PC-9 (cell line): Measurements from ENCODE around the gene CCDC85B. TPM values are rescaled to one million over a fixed set of nuclear protein-coding genes. Genes with fewer than 3 reads are reported as not detected.
A peak's percentile ranks its signal among the peaks of the same experiment; 100 is the strongest.

Experiments used
- BruUV-seq: library from RNA; stranded (reverse); fragments of 400-500 nt; replicated peaks from 2 replicates; lab custom pipeline; 2021; lab: Mats Ljungman, UMichigan
- CTCF ChIA-PET: fragments of 300-600 bp; sonication (Branson Sonifier 250); formaldehyde crosslinking; loops from one replicate; lab custom pipeline; 2022; ENCODE audit warnings: antibody characterized with exemption; lab: Charles Lee
- POLR2A ChIA-PET: fragments of 300-600 bp; sonication (Branson Sonifier 250); formaldehyde crosslinking; loops from one replicate; lab custom pipeline; 2022; ENCODE audit warnings: antibody characterized with exemption; ENCODE audit not compliant: unreplicated experiment; lab: Charles Lee
- DNase-seq, 2 experiments: peaks; one replicate each; pipeline versions ENCODE4 v3.0.0 to v3.0.0-alpha.2; 2015 to 2022; ENCODE audit warnings: mixed read lengths in 1 of 2
- H2AFZ ChIP-seq: fragments of 200-600 bp; sonication (generic); 2 replicates; pipeline ENCODE4 v1.8.1; 2017; ENCODE audit warnings: antibody characterized with exemption
- H3F3A ChIP-seq: fragments of 200-600 bp; sonication (generic); 2 replicates; pipeline ENCODE4 v1.8.1; 2017; ENCODE audit warnings: antibody characterized with exemption, mild to moderate bottlenecking, low read depth; ENCODE audit not compliant: insufficient read depth
- H3K27ac ChIP-seq: fragments of 200-600 bp; sonication (generic); 2 replicates; pipeline ENCODE4 v1.6.1; 2016; ENCODE audit warnings: mixed run types
- H3K27me3 ChIP-seq: fragments of 200-600 bp; sonication (generic); 2 replicates; pipeline ENCODE4 v1.6.1; 2016; ENCODE audit warnings: low read depth, mixed run types; ENCODE audit not compliant: insufficient read depth
- H3K36me3 ChIP-seq: fragments of 200-600 bp; sonication (generic); 2 replicates; pipeline ENCODE4 v1.6.1; 2016; ENCODE audit warnings: low read depth, mixed run types
- H3K4me1 ChIP-seq: fragments of 200-600 bp; sonication (generic); replicated peaks from 2 replicates; pipeline ENCODE4 v1.6.1; 2016; ENCODE audit warnings: mixed run types; ENCODE audit not compliant: insufficient read depth
- H3K4me2 ChIP-seq: fragments of 200-600 bp; sonication (generic); 2 replicates; pipeline ENCODE4 v1.6.1; 2017; ENCODE audit warnings: mixed run types
- H3K4me3 ChIP-seq: fragments of 200-600 bp; sonication (generic); 2 replicates; pipeline ENCODE4 v1.6.1; 2016; ENCODE audit warnings: mixed run types
- H3K79me2 ChIP-seq: fragments of 200-600 bp; sonication (generic); 2 replicates; pipeline ENCODE4 v1.6.1; 2017; ENCODE audit warnings: low read depth, mixed run types
- H3K9me2 ChIP-seq: fragments of 200-600 bp; sonication (generic); 2 replicates; pipeline ENCODE4 v1.8.1; 2017; ENCODE audit warnings: mild to moderate bottlenecking; ENCODE audit not compliant: insufficient read depth
- H3K9me3 ChIP-seq: fragments of 200-600 bp; sonication (generic); 2 replicates; pipeline ENCODE4 v1.8.1; 2016; ENCODE audit warnings: low read depth; ENCODE audit not compliant: insufficient read depth
- H4K20me1 ChIP-seq: fragments of 200-600 bp; sonication (generic); 2 replicates; pipeline ENCODE4 v1.8.1; 2017; ENCODE audit not compliant: insufficient read depth
- EZH2 ChIP-seq: fragments of 200-600 bp; sonication (generic); IDR thresholded peaks from 2 replicates; pipeline ENCODE4 v1.8.0; 2017; ENCODE audit warnings: antibody characterized with exemption, low read depth
- intact Hi-C: fragments of 100-400 bp; cut with micrococcal nuclease; formaldehyde crosslinking; loops from one replicate; pipeline ENCODE4 v1.10.0; 2022; ENCODE audit not compliant: unreplicated experiment
- total RNA-seq: library from RNA; stranded (reverse); gene quantifications from 2 replicates; pipeline ENCODE4 v1.2.3, GENCODE V29; 2021
- TF ChIP-seq, protein P1 (sequence below): fragments of 200-600 bp; sonication (generic); conservative IDR thresholded peaks from 2 replicates; pipeline ENCODE4 v1.6.1; 2017; ENCODE audit warnings: mixed run types, antibody characterized with exemption, mild to moderate bottlenecking, moderate library complexity

The CCDC85B gene
- total RNA-seq, 1 experiment from 2014 or later: 45.0 TPM

DNA sequence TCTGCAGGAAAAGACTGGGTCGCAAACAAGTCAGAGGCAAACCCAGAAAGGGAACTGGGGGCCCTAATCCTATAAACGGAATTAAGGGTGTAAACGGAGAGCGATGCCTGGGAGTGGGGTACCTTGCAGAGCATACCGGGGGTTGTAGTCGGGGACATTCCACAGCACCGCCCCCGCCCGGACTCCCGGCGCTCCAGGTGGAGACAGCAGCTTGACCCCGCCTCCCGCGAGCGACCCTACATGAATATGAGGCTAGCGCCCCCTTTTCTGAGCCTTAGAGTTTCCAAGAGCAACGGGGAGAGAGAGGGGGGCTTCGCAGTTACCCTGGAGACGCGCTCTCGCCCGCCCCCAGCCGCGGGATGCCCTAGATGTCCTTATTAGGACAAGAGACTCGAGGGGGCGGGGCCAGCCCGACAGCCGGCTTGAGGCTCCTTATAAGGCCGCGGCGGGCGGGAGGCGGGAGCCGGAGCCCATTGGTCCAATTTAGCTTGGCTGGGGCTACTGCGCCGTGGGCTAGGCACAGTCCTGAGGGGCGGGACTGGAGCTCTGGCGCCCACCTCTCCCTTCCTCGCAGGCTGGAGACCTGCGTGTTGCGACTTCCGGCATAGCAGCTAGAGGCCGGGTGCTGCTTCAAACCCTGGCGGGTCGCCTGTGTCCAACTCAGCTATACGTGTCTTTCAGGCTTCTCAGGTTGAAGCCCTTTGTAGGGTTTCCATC, 31.2 kb upstream of the CCDC85B start:
- intact Hi-C loops: loop anchor here (1.0 to 2.0 kb wide), 4 partner anchors 29 to 244 kb away; partner anchors contain the start of genes FIBP, MAP3K11, OVOL1 and PCNX3
- peaks cover 61% of the 10 kb centered on the region for H3K79me2 ChIP-seq

DNA sequence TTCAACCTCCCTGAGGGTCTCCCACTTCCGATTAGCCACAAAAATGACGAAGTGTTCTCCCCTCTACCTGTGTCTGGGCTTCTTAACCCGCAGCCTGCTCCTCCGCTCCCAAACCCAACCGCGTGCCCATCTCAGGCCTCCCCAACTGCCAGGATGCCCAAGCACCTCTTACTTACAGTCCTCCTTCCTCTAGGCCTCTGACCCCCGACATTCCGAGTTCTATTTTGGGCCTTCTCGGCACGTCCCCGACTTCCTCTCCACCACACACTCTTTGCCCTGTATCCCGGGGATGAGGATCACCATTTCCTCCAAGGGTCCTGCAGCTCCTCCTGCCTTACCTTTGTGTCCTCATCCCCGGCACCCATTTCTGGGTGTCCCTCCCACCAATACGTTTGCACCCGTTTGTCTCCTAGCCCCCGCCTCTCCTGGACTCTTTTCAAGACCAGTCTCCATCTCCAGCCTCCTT, 30.6 kb upstream of the CCDC85B start:
- intact Hi-C loops: loop anchor here (1.0 to 2.0 kb wide), 4 partner anchors 28 to 245 kb away; partner anchors contain the start of genes FIBP, MAP3K11, OVOL1 and PCNX3
- Histone ChIP-seq H3K27ac (peak overlapping the region; percentile 79), H3K79me2 (peaks cover 55% of the 10 kb centered on the region), H3K9me3 (no peaks in the 10 kb centered on the region), H3K9me2 (no peaks in the 10 kb centered on the region), H2AFZ (peak overlapping the region; percentile 92), H3K4me3 (peak overlapping the region; percentile 96), H3F3A (peaks cover 45% of the 10 kb centered on the region), H4K20me1 (peaks cover 26% of the 10 kb centered on the region), H3K4me1 (peaks cover 21% of the 10 kb centered on the region), H3K27me3 (no peaks in the 10 kb centered on the region), H3K4me2 (peak overlapping the region; percentile 88), H3K36me3 (peaks cover 35% of the 10 kb centered on the region)
- ChIA-PET CTCF (interaction anchor here (0.7 to 2.4 kb wide), 7 partner anchors 25 to 163 kb away, joined by 3 to 24 read pairs (median 5); partner anchors contain the start of genes BANF1, CCDC85B and FIBP), POLR2A (interaction anchor here (0.5 to 1.9 kb wide), 21 partner anchors 25 to 1926 kb away, joined by 3 to 29 read pairs (median 4); partner anchors contain the start of genes CCDC85B, FIBP, KAT5 and PCNX3)
- TF ChIP-seq, protein P1, sequence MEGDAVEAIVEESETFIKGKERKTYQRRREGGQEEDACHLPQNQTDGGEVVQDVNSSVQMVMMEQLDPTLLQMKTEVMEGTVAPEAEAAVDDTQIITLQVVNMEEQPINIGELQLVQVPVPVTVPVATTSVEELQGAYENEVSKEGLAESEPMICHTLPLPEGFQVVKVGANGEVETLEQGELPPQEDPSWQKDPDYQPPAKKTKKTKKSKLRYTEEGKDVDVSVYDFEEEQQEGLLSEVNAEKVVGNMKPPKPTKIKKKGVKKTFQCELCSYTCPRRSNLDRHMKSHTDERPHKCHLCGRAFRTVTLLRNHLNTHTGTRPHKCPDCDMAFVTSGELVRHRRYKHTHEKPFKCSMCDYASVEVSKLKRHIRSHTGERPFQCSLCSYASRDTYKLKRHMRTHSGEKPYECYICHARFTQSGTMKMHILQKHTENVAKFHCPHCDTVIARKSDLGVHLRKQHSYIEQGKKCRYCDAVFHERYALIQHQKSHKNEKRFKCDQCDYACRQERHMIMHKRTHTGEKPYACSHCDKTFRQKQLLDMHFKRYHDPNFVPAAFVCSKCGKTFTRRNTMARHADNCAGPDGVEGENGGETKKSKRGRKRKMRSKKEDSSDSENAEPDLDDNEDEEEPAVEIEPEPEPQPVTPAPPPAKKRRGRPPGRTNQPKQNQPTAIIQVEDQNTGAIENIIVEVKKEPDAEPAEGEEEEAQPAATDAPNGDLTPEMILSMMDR: no peak
- no peak for TF ChIP-seq EZH2
- DNase-seq: no peak
- BruUV-seq: TSS peak; percentile 62

More for the DNA sequence above, 31.2 kb upstream of the CCDC85B start:
- Histone ChIP-seq H3K27me3 (no peaks in the 10 kb centered on the region), H3K36me3 (peaks cover 36% of the 10 kb centered on the region), H3K9me2 (no peaks in the 10 kb centered on the region), H3K4me3 (peak overlapping the region; percentile 96), H4K20me1 (peaks cover 32% of the 10 kb centered on the region), H3F3A (peaks cover 51% of the 10 kb centered on the region), H3K4me1 (peaks cover 21% of the 10 kb centered on the region), H3K4me2 (peak overlapping the region; percentile 88), H2AFZ (peak overlapping the region; percentile 92), H3K27ac (peak overlapping the region; percentile 79), H3K9me3 (no peaks in the 10 kb centered on the region)
- DNase-seq: peak; percentile 96 to 99
- ChIA-PET POLR2A (interaction anchor here (0.5 to 1.9 kb wide), 20 partner anchors 26 to 1925 kb away, joined by 3 to 29 read pairs (median 4); partner anchors contain the start of genes CCDC85B, FIBP, KAT5 and PCNX3), CTCF (interaction anchor here (0.9 to 2.4 kb wide), 6 partner anchors 26 to 163 kb away, joined by 3 to 24 read pairs (median 8); partner anchors contain the start of genes BANF1, CCDC85B and FIBP)
- BruUV-seq: no TSS peak
- no peak for TF ChIP-seq EZH2
- TF ChIP-seq, protein P1: peak; percentile 38; the same call in 1 of the 2 replicates
